ENCODE measurements around the gene HMX3.

- TF ChIP-seq CTCF (IDR thresholded peaks at IDR 0.05), result no peak
- no peak for TF ChIP-seq POLR2A (IDR thresholded peaks at IDR 0.05)
Measured at GRCh38 chr10:123175389-123176387, 39.9 kb downstream of the HMX3 start.
